ENCODE data around the gene TMPRSS3.

The TMPRSS3 gene

GRCh38 chr21:42395905-42396651 is at the start of gene TMPRSS3:
TMPRSS3 (minus strand) TSS chr21:42396052; CDS start chr21:42395417, 635 bp downstream.
- DNase-seq (ENCODE audit: low read depth): no peak

- no peak for DNase-seq (ENCODE audit: low read depth)
Measured at GRCh38 chr21:42445311-42445710, 49.5 kb upstream of the TMPRSS3 start.

DNA sequence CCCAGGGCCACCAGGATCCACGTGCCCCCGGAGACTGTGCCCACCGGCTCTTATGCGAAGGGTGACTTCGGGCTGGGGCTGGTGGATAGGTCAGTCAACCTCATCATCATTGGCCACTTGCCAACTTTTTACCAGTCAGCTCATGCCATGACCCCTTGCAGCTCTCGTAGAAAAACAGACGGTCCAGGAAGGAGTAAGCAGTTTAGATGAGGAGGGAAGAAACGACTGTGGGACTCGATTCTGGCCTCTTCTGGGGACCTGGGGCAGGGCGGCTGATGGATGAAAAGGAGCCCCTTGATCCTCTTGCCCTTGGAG is 48.9 kb upstream of the TMPRSS3 start:
- DNase-seq (ENCODE audit: low read depth): no peak

GRCh38 chr21:42443876-42444744 is 48.3 kb upstream of the TMPRSS3 start:
- DNase-seq (ENCODE audit: low read depth): no peak

DNA sequence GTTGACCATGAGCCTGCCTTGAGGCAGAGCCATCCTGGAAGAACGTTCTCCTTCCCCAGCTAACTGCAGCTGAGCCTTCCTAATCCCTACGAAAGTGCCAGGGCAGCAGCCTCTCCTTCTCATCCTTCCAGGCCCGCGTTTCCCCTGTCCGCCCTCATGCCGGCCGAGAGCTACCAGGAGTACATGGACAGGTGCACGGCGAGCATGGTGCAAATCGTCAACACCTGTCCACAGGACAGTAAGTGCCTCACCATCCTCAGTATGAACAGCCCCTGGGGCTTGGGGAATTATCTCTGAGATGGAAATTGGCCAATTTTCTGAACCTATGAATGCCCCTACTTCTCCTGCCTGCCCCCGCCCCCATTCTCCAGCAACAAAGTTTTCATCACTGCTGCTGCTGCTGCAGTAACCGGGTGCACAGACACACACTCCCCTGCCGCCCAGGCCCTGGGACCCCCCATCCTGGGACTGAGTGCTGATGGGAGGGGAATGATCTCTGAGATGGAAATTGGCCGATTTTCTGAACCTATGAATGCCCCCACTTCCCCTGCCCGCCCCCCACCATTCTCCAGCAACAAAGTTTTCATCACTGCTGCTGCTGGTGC is 47.4 kb upstream of the TMPRSS3 start:
- no peak for DNase-seq (ENCODE audit: low read depth)

- DNase-seq (ENCODE audit: low read depth): no peak
Measured at GRCh38 chr21:42441963-42442362, 46.1 kb upstream of the TMPRSS3 start.

- DNase-seq (ENCODE audit: low read depth): no peak
Measured at GRCh38 chr21:42440187-42440792, 44.4 kb upstream of the TMPRSS3 start.

DNA sequence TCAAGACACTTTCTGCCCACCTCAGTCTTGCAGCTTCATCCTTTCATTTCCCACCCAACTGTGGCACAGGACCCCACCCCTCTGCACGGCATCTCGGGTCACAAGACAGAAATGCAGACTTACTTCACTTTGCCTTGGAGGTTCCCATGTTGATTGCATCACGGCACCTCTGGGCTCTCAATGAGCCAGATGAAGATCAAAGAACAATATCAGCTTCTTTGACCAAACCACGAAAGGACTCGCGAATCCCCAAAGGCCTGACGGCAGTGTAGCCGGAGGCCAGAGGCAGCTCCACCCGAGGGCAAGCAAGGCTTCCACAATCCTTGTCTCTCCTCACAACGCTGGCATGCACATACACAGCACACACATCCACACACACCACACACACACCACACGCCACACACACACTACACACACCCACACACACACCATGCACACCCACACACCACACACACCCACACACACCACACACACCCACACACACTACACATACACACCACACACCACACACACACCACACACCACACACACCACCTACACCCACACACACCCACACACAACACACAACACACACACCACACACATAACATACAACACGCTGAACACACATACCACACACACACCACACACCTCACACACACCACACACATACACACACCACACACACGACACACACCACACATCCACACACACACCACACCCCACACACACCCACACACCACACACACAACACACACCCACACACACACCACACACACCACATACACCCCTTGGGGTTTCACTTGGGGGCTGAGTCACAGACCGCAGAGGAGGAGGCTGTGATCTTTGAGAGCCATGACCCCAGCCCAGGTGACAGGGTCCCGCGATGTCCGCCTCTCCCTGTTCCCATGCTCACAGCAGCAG is 43.7 kb upstream of the TMPRSS3 start:
- DNase-seq (ENCODE audit: low read depth): no peak

DNA sequence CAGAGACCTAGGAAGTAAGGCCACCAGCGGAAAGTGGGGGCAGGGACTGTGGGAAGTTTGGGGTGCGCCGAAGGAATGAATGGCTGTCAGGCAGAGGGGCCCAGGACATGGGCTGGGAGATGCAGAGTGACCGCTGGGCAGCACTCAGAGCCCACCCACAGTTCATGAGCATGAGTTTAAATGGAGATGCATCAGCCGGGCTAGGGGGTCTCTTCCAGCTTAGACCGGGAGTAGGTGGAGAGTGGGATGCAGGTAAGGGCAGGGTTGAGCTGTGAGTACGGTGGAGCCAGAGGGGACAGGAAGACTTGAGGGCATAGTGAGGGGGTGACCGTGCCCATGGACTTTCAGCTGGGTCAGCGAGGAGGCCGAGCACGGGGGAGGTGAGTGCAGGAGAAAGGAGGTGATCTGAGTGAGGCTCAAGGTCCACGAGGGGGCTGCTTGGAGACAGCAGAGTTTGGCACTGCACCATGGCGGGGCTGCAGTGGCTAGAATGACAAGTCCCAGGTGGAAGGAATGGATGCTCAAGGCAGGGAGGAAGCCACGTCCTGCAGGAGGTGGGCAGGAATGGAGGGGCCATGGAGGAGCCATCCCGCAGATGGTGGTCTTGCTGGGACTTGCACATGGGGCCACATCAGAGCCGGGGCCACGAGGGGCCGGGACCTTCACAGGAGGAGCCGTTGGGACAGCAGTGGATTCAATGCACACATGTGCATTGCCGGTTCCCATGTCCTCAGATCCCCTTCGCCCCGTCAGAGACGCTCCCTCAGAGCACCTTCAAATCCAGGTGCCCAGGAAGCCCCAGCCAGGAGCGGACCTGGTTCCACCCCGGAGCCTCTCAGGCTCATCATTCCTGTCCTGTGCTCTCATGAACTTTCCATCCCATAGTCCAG is 42.7 kb upstream of the TMPRSS3 start:
- DNase-seq (ENCODE audit: low read depth): no peak

- no peak for DNase-seq (ENCODE audit: low read depth)
Measured at GRCh38 chr21:42437786-42438185, 41.9 kb upstream of the TMPRSS3 start.

DNA sequence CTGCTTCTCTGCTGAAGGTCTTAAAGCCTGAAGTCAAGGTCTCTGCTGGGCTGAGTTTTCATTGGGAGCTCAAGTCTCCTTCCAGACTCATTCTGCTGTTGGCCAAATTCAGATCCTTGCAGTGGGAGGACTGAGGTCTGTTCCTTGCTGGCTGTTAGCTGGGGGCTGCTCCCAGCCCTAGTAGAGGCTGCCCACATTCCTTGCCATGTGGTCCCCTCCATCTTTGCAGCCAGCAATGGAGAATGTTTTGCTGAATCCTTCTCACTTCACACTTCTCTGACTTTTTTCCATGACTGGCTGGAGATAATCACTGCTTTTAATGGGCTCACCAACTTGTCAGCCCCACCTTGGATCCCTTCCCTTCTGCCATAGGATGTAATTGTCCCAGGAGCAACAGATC is 41.1 kb upstream of the TMPRSS3 start:
- no peak for DNase-seq (ENCODE audit: low read depth)

DNA sequence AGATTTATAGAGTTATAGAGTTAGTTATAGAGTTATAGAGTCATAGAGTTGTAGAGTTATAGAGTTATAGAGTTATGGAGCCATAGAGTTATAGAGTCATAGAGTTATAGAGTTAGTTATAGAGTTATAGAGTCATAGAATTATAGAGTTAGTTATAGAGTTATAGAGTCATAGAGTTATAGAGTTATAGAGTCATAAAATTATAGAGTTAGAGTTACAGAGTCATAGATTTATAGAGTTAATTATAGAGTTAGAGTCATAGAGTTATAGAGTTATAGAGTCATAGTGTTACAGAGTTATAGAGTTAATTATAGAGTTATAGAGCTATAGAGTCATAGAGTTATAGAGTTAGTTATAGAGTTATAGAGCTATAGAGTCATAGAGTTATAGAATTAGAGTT is 40.0 kb upstream of the TMPRSS3 start:
- no peak for DNase-seq (ENCODE audit: low read depth)

GRCh38 chr21:42435401-42435800 is 39.5 kb upstream of the TMPRSS3 start:
- no peak for DNase-seq (ENCODE audit: low read depth)

DNA sequence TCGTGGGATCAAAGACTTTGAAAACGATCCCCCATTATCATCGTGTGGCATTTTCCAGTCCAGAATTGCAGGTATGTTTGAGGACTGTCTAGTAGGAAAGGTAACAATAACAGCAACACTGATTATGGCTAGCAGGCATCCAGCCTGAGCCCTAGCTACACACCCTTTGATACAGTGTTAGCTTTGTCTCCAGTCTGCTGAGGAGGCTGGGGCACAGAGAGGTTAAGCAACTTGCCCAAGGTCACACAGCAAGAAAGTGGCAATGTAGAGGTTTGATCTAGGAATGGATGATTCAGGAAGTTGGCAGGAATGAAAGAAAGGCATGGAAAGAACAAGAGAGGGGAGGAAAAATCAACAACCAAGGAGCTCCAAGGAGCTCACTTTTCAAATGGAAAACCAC is 39.0 kb upstream of the TMPRSS3 start:
- DNase-seq (ENCODE audit: low read depth): no peak

DNA sequence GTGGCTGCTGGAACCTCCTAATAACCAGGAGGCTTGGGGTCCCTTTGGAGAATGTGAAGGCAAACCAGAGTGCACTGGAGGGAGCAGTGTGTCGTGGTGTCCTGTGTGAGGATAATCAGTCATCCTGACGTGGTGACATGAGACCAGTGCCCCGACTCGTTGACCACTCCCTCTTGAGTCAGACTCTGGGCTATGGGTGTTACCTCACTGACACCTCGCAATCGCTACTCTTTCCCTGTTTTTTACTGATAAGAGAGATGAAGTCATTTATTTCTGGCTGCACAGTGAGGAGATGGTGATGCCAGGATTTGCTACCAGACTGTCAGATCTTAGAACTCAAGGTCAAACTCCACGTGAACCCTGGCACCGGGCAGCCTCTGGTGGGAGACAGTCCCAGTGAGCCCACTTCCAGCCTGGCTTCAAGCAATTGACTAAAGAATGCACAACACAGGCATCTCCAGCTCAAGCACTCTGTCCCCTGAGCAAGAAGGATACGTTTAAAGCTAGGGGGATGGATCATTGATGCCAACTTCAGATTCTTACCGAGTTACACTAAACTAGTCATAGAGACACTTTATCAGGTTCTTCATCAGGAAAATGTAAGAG is 38.2 kb upstream of the TMPRSS3 start:
- no peak for DNase-seq (ENCODE audit: low read depth)

- DNase-seq (ENCODE audit: low read depth): no peak
Measured at GRCh38 chr21:42432695-42433094, 36.8 kb upstream of the TMPRSS3 start.

DNA sequence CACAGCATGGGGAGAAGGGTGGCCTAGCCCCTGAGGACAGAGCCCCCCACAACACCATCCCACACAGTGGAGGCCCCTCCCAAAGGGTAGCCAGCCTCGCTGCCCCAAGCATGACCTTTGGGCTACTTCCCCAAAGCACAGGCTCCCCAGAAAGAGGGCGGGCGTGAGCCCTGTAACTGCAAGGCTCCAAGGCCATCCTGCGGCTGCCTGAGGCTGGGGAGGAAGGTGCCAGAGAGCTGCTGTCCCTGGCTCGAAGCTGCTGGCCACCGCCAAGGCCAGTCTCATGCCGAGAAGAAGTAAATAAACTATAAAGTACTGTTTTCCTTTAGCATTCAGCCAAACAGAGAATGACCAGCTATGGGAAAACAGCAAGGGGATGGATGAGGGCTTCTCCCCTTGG is 35.3 kb upstream of the TMPRSS3 start:
- no peak for DNase-seq (ENCODE audit: low read depth)

- DNase-seq (ENCODE audit: low read depth): no peak
Measured at GRCh38 chr21:42430521-42430920, 34.7 kb upstream of the TMPRSS3 start.

GRCh38 chr21:42429856-42430255 is 34.0 kb upstream of the TMPRSS3 start:
- DNase-seq (ENCODE audit: low read depth): no peak

DNA sequence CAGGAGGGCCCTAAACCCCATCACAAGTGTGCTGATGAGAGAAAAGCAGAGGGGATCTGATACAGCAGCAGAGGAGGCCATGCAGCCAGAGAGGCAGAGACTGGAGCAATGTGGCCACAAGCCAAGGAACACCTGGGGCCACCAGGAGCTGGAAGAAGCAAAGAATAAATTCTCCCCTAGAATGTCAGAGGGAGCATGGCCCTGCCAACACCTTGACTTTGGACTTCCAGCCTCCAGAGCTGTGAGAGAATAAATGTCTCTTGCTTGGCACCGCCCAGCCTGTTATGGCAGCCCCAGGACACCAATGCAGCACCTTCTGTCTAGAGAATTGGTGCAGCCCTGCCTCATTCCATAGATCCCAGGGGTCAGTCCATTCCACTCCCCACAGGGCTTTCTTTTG is 33.2 kb upstream of the TMPRSS3 start:
- no peak for DNase-seq (ENCODE audit: low read depth)

Measured in ELR (cell line).